HG03432 (cell line): ENCODE data around the gene PHF23.
A peak's percentile ranks its signal among the peaks of the same experiment; 100 is the strongest.
"Not testable (repeated sequence)": the region's sequence is repeated elsewhere in the genome, so short reads cannot be mapped to it uniquely, and the experiment has no call there.

ENCODE experiments used
- ATAC-seq: cut with Tn5 transposase; IDR thresholded peaks from one replicate; pipeline ENCODE4 v1.9.1; 2021; ENCODE audit warnings: mild to moderate bottlenecking, moderate library complexity; ENCODE audit not compliant: unreplicated experiment

Gene PHF23

GRCh38 chr17:7259555-7259889 lies 20.3 kb upstream of the PHF23 start:
- no peak for ATAC-seq

- ATAC-seq: no peak
Observed at GRCh38 chr17:7258731-7259554, 19.7 kb upstream of the PHF23 start.

GRCh38 chr17:7256766-7257456 lies 17.7 kb upstream of the PHF23 start:
- ATAC-seq: no peak

- ATAC-seq: no peak
Observed at GRCh38 chr17:7254511-7254910, 15.3 kb upstream of the PHF23 start.

GRCh38 chr17:7253082-7253481 lies 13.8 kb upstream of the PHF23 start:
- ATAC-seq: no peak

- ATAC-seq: peak; percentile 61
Observed at GRCh38 chr17:7252176-7253043, 13.2 kb upstream of the PHF23 start, which contains the start of gene ELP5. Gene ELP5 (plus strand): TSS chr17:7252215. CDS start chr17:7252551, 336 bp downstream.

DNA sequence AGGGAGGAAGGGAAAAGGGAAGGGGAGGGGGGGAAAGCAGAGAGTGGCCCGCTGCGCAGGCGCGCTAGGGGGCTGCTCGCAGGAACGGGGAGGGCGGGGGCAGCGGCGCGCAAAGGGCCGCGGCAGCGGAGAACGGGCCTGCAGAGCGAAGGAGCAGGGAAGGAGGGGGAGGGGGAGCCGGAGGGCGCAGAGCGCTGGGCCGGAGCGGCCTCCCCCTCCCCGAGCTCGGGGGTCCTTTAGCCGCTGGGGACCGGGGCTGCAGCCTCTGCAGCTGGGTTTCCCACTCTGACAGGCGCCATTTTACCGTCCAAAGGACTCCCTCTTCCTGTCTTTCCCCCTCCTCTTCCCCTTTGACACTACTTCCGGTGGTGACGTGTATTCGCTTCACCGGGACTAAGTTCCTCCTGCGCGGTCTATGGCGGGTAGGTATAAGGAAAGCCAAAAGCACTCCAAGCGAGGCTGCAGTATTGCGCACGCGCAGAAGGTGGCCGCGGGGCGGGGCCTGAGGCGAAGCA lies 12.5 kb upstream of the PHF23 start, which contains the start of gene CTDNEP1:
CTDNEP1 (minus strand) TSS at position 74 of the 515 bp plus-strand sequence. CDS start 438 bp downstream, outside the sequence.
- peak; percentile 78 for ATAC-seq

DNA sequence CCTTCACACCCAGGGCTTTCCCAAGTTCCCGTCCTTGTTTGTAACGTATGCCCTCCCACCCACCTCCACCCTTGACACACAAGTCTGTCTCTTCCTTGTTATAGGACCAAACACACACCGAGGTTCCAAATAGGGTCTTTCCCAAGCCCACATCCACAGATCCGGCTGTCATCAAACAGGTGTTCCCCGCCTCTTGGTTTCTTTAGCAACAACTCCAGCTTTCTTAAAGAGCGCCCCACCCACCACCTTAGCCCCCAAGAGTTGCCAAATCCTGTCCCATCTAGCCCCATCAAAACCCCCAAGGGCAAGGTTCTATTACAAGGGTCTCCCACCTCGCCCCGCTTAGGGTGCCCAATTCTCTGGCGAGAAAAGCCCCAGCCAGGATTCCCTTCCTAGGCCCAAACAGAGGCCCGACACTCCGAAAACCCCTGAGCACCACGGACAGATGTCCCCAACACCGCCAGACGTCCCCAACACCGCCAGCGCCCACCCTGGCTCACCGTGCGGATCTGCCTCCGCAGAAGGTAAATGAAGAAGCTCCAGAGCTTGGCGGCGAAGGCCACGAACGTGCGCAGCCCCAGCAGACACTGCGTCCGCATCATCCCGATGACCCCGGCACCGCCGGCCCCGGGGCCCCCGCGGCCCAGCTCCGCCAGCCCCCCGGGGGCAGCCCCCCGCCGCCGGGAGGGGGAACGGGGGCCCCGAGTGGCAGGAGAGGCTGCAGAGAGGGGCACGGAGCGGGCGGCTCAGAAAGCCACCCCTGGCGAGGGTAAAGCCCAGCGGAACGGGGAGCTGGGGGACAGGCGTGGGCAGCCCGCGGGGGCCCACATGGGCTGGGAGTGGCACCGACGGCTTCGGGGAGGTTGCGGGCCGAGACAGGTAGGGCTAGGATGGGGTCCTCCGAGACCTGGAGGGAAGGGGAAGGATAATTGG lies 11.7 kb upstream of the PHF23 start:
- ATAC-seq: no peak

DNA sequence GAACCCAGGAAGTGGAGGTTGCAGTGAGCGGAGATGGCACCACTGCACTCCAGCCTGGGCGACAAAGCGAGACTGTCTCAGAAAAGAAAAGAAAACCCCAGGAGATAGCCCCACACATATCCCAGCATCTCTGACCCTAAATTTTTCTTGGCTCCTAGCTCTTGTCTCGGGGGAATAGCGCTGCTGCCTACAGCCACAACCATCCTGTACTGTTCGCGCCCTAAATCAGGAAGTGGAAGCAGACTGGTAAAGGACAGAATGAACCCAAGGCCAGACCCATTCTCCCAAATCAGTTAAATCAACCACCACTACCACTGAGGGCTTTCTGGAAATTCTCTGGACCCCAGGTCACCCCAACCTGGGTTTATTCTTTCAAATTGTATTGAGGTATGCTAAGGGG lies 10.6 kb upstream of the PHF23 start:
- no peak for ATAC-seq

DNA sequence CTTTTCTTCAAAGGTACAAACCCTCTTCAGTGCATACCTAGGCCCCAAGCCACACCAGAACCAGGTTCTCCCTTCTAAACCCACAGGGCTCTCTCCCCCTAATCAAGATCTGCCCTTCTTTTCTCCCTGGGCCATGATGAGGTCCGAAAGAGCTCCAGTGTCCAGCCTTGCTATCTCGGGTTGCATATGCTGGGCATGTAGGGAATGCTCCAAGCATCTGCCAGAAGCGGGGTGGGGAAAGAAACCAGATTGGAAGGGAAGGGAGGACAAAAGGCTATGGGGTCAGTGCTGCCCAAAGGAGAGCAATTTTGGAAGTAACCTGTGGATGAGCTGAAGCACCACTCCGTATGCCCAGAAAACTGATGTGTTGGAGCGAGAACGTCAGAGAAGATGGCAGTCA lies 10.0 kb upstream of the PHF23 start:
- no peak for ATAC-seq

- no peak for ATAC-seq
Observed at GRCh38 chr17:7248796-7249195, 9.5 kb upstream of the PHF23 start.

DNA sequence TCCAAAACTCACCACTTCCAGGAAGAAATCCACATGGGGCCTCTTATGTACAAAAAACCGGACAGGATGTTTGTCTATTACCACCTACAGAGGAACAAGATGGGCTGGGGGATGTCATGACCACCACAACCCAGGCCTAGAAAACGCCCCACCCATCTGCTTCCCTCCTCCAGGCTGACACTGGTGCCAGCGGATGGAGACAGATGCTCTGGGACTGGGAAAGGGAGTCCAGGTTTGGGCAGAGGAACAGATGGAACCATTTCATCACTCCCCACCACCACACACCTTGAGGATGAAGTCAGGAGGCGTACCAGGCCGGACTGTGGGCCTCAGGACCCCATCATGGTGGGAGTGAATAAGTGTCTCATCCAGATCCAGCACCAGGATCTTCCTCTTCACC lies 7.5 kb upstream of the PHF23 start:
- ATAC-seq: no peak

- ATAC-seq: not testable (repeated sequence)
Observed at GRCh38 chr17:7243838-7244237, 4.6 kb upstream of the PHF23 start.

GRCh38 chr17:7243453-7243729 lies 4.1 kb upstream of the PHF23 start:
- no peak for ATAC-seq

DNA sequence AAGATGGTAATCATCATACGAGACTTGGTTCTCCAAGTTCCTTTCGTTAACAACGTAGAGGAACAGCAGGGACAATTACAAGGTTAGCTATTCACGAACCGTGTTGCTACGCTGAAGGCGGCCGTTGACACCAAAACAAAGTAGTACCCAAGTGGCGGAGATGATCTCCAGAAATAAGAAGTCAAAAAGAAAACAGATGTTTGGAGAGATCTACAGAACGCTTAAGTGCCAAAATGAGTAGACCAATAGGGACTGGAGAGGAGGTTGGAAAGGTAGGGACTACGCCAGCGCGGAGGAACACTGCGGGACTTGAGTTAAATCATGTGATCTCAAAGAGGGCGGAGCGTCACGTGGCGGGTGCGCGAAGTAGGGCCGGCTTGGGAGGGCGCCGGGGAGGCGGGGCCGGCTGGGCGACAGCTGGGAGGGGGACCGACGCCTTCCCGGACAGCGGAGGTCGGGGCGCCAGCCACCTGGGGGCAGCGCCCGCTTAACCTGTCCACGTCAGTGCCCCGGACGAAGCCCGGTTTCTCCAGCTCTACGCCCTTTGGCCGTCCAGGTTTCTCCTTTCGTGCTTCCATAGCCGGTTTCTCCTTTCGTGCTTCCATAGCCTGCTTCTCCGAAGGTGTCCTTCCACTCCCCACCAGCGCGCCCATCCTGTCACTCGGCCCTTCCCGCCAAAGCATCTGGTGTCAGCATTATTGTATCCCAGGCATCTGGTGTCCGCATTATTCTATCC lies 3.6 kb upstream of the PHF23 start:
- peak; percentile 45 for ATAC-seq

DNA sequence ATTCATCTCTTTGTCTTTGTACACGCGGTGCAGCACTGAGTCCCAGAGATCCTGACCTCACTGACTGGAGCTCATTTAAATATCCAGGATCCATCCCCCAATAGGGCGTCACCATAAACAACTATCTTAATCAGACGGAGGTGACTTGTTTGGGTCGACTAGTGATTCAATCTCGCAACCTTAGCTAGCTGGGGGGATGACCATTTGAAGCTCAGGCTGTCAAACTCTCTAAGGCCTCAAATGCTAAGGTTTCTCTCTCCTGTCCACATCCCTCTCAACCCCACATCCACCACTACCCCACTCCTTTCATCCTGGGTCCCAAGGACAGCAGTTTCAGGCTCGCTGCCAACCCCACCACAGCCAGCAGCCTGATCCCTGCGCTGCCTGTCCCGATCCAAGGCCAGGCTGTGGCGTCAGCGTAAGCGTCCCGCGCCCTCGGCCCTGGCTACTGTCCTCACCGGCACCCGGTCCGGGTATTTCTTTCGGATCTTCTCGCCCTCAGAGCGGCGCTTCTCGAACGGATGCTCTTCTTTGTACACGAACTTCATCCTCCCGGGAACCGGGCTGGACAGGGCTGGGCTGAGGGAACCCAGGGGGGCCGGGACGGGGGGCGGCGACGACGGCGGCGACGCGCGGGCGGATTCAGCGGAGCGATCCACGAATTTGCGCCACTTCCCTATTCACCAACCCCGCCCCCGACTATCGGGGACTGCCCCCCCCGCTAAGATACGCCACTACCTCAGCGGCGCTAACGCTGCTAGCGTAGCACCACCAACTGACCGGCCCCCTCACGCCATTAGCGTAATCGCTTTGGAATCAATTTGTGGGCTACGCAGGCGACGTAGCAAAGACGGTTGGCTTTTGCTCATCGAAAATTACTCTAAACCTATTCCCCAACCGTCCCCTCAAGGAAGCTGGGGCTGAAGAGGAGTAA lies 2.8 kb upstream of the PHF23 start, which contains the start of gene GABARAP:
GABARAP (minus strand) TSS at position 667 of the 934 bp plus-strand sequence; CDS start at position 548, 119 bp downstream.
- ATAC-seq: peak; percentile 26

GRCh38 chr17:7241090-7241733 lies 2.0 kb upstream of the PHF23 start:
- no peak for ATAC-seq

DNA sequence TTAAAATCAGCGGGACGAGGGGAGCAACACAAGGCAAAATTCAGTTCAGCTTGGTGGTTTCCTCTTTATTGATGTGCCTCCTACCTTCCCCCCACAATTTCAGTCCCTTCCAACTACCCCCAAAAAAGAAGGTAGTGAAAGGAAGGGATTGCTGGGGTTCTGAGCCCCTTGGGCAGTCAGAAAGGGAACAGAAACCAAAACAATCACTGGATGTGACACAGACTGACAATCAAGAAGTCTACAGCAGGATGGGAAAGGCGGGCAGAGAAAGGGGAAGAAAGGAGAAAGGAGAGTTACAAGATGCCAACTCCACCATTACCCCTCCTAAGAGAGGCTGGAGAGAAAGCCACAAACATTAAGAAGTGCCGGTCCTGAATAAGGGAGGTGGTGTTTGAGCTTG lies 1.1 kb upstream of the PHF23 start:
- no peak for ATAC-seq
